Measurements from ENCODE around the gene CD2AP. TPM values are rescaled to one million over a fixed set of nuclear protein-coding genes. Genes with fewer than 3 reads are reported as not detected.
"Not testable (repeated sequence)": the region's sequence is repeated elsewhere in the genome, so short reads cannot be mapped to it uniquely, and the experiment has no call there.

CD2AP gene
- polyA plus RNA-seq, 12 donors = 9.4 to 20.5 (median 13.7) TPM; not detected in 1

DNA sequence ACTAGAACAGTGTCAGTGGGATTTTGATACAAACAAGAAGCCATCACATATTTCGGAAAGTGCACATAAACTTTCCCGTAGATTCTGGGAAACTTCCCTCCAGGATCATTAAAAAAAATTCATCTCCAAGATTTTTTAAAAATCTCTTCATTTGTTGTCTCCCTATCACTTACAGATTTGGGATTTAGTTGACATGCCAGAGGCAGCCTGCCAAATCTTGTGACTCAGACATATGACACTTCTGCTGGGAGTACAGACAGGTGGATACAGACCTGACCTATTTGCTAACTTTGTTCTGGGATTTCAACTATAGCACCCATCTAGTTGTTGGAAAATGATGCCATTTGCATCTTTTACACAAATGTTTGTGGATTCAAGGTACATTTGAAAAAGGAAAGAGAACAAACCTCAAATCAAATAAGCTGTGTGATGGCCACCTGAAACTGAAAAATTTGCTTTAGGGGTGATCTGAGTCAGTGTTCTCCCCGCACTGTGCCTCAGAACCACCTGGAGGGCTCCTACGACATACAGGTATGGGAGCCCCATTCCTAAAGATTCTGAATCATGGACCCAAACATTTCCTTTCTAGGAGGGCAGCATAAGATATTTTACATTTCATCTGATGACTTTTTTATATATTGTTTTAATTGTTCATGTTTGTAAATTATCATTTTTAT lies 21.9 kb upstream of the CD2AP start:
- no peak for DNase-seq

DNA sequence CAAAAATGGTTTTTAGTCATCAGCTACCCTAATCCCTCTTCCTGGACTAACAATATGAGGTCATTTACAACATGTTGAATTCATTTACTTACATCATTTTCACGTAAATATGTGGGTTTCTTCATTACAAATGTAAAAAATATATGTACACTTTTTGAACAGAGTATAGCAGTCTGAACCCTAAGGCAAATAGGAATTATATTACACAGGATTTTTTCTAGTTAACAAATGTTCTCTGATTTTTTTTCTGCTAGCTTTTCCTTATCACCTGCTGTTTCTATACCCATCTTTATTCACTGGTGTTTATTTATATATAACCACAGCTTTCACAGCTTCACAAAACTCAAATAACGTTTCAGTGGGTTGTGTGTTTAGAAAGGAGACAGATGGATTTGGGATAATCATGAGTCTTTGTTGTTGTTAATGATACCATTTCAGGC lies 21.0 kb upstream of the CD2AP start:
- no peak for DNase-seq

- no peak for DNase-seq
Observed at GRCh38 chr6:47457370-47457769, 20.2 kb upstream of the CD2AP start.

GRCh38 chr6:47464052-47464451 lies 13.5 kb upstream of the CD2AP start:
- no peak for DNase-seq

DNA sequence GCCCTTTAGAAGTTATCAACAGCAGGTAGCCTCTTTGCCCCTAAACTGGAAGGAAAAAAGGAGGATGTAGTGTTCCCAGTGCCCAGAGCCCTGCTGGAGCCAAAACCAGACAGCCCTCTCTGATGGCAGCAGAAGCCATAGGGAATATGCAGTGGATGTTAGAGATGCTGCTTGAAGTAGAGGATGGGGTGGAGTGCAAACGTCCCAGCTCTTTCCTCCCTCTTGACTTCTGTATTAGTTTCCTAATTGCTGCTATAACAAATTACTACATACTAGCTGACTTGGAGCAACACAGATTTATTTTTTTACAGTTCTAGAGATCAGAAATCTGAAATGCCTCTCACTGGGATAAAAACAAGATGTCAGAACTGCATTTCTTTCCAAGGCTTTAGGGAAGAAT lies 12.5 kb upstream of the CD2AP start:
- DNase-seq = no peak

- DNase-seq = no peak
Observed at GRCh38 chr6:47471911-47472310, 5.7 kb upstream of the CD2AP start.

DNA sequence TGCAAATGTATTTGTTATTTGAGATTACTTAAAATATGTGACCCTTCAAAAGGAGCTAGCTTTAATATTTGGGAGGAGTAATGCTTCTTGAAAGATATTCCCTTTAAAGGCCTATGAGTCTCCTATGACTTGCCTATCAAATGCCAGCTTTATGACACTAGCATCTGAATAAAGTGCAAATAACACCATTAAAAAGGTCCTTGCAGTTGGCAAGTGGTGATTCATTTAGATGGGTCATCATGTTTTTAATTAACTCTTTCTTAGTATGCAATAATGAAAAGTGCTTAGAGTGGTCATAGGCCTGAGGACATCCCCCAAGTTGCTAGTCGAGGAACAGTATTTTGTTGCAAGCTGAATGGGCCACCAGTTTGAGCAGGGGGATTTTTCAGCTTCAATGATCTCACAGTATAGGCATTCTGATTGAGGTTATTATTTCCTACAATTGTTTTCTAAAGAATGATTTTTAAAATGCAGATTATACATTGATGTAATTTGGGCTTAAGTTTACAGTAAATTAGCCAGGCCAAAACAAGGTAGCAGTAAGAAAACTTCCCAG lies 3.7 kb upstream of the CD2AP start:
- DNase-seq = no peak

DNA sequence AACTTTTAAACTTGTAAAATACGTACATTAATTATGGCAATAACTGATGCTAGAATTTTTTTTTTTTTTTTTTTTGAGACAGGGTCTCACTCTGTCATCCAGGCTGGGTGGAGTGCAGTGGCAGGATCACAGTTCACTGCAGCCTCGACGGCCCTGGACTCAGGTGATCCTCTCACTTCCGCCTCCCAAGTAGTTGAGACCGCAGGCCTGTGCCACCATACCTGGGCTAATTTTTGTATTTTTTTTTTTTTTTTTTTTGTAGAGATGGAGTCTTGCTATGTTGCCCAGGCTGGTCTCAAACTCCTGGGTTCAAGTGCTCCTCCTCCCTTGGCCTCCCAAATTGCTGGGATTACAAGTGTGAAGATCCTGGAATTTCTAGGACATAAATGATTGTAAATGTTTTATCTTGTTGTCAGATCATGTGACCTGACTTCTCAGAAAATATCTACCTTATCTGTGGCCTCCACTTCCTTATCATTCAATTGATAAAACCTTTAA lies 2.2 kb upstream of the CD2AP start:
- DNase-seq = no peak

DNA sequence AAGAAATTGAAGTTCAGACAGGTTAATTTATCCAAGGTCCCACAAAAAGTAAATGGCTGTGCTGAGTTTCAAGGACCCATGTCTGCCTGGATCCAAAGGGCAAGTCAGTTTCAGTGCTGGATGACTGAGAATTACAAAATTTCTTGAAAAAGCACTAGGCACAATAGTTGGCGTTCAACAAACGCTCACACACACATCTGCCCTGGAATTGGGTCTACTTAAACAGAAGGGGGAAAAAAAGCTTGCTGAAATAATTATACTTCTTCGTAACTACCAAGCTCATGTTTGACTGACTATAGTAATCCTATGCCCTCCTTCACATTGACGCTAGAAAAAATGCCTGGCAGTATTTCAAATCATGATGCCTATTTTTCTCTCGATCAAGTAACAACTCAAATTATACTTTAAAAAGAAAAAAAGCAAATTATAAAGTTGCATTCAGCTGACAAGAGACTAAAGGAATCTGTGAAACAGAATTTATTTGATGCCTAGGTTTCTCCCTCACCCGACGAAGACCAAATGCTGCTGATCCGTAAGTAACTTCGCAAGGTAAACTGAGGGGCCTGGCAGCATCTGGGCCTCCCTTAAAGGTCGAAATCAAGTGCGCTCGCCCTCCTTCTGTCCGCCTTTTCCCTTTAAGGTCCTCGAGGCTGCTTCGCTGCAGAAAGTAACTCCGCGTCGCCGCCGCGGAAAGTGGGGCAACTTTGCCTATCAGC lies 650 bp upstream of the CD2AP start:
- DNase-seq = no peak

DNA sequence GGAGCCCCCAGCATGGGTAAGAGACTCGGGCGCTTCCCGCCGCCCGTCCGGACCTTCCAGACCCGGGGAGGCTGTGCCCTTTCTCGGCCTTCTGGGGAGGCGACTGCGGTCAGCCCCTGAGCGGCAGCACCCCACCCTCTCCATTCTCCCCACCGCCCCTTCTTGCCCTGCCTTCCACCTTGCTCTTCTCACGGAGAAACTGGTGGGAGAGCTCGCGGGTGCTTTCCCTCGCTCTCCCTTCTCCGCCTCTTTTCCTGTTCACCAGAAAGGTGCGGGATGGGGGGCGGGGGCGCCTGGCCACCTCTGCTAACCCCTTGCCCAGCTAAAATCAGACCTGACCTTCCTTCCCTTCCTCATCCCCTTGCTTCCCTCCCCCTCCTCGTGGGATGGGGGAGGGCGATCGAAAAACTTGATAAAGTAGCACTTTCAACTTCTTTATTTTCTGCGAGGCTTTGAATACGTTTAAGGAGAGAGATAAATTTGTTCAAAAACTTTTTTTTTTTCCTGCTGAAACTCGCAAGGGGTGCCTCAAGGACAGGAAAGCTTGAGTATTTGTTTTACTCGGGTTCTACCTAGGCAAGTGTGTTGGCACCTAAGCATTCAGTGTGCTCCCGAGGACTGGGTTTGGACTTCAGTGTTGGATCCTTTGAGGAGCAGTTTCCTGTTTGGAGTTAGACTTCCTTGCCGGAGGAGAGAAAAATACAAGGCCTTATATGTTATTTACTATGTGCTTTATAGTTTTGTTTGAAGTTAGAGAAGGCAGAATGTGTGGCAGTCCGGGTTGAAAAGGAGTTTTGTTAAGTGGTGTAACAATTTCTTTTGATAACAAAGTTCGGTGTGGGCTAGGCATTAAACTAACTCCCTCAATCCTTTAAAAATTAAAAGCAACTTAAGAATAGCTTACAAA lies 897 bp downstream of the CD2AP start:
- DNase-seq = peak; percentile 39

DNA sequence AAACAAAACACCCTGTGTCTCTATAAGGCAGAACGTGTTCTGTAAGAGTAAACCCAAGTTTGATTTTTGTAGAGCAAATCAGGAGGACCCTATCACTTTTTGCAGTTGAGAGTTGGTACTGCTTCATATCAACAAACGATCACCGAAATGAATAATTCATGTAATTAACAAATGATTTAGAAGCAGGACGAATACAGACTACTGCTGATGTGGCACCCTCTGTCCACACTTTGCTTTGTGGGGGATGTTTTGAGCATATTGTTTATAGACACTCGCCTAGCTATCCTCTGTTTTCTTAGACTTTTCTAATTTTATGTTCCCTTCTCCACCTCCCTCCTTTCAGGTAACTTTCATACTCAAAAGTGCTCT lies 1.5 kb downstream of the CD2AP start:
- DNase-seq = no peak

DNA sequence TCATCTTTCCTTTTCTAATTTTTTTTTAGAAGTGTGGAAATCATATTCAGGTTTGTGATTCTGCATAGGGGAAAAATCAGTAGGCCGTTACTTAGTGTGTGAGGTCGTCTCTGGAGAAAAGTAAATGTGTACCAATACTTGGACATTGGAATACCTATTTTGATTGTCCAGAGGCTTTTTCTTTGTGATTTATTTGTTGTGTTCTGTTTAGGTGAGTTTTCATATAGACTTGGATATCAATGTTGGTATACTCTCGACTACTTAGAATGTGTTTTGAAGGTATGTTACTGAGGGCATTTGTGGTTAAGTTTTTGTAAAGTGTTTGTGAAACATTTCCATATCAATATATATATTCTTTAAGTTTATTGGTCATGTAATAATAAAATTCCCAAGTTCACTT lies 2.3 kb downstream of the CD2AP start:
- no peak for DNase-seq

DNA sequence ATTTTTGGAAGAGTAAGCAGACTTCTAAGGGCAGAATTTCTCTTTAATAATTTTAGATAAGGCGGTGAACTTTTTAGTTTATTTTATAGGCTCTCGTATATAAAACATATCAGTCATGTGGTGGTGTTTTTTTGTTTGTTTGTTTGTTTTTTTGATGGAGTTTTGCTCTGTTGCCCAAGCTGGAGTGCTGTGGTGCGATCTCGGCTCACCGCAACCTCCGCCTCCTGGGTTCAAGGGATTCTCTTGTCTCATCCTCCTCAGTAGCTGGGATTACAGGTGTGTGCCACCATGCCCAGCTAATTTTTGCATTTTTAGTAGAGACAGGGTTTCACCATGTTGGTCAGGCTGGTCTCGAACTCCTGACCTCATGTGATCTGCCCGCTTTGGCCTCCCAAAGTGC lies 3.6 kb downstream of the CD2AP start:
- not testable (repeated sequence) for DNase-seq

DNA sequence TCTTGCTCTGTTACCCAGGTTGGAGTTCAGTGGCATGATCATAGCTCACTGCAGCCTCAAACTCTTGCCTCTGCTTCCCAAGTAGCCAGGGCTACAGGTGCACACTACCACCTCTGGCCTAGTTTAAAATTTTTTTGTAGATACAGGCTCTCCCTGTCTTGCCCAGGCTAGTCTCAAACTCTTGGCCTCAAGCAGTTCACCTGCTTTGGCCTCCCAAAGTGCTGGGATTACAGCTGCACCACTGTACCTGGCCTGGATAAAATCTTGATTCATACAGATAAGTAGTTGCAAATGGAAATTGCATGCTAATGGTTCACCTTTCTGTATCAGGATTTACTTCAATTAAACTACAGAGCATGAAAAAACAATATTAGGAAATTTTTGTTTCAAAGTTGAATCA lies 4.2 kb downstream of the CD2AP start:
- no peak for DNase-seq

GRCh38 chr6:47483516-47483852 lies 5.9 kb downstream of the CD2AP start:
- no peak for DNase-seq

- DNase-seq = no peak
Observed at GRCh38 chr6:47483853-47484546, 6.4 kb downstream of the CD2AP start.

DNA sequence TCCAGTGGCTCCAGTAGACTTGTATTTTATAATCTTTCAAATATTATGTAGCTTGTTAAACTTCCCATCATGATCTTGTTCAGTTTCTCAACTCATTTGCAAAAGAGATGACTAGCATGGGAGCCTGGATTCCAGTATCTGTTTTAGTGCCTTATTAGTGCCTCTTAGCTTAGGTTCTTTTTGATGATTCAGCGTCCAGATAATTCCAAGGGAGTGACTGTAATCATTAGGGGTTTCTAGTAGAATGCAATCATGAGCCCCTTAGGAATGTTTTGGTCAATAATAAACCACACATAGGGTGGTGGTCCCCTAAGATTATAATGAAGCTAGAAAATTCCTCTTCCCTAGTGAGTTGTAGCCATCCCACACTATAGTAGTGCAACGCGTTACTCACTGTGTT lies 7.0 kb downstream of the CD2AP start:
- no peak for DNase-seq

- no peak for DNase-seq
Observed at GRCh38 chr6:47485083-47485482, 7.5 kb downstream of the CD2AP start.

DNA sequence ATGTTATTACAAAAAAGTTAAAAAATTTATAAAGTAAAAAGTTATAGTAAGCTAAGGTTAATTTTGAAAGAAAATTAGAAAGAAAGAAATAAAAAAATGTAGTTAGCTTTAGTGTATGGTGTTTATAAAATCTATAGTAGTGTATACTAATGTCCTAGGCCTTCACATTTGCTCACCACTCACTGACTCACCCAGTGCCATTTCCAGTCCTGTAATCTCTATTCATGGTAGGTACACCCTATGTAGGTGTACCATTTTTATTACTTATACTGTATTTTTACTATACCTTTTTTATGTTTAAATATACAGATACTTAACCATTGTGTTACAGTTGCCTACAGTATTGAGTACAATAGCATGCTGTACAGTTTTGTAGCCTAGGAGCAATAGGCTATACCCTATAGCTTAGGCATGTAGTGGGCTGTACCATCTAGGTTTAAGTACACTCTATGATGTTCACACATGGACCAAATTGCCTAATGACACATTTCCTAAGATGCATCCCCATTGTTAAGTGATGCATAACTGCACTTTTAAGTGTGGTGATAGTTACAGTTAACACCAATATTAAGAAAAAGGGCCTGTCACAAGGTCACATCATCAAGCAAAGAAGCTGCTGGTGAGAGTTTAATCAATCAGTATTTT lies 8.0 kb downstream of the CD2AP start:
- no peak for DNase-seq

- DNase-seq = no peak
Observed at GRCh38 chr6:47489995-47490394, 12.4 kb downstream of the CD2AP start.

GRCh38 chr6:47490676-47491075 lies 13.1 kb downstream of the CD2AP start:
- DNase-seq = no peak

All from muscle of arm (tissue), 12 donors.